HG02884 (cell line): Measurements from ENCODE around the gene SLC23A2.

Experiments used
- ATAC-seq: cut with Tn5 transposase; IDR thresholded peaks from one replicate; pipeline ENCODE4 v1.9.1; 2021; ENCODE audit warnings: mild to moderate bottlenecking, moderate library complexity; ENCODE audit not compliant: unreplicated experiment

SLC23A2 gene

DNA sequence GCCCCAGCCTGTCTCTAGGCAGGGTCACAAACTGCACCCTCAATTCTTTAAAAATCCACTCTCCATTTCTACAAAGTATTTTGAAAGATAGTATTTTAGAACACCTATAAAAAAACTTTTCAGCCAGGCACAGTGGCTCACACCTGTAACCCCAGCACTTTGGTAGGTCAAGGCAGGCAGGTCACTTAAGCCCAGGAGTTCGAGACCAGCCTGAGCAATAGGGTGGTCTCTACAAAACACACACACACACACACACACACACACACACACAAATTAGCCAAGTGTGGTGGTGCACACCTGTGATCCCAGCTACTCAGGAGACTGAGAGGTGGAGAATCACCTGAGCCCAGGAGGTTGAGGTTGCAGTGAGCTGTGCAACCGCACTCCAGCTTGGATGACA, 30.2 kb downstream of the SLC23A2 start:
- ATAC-seq: no peak

DNA sequence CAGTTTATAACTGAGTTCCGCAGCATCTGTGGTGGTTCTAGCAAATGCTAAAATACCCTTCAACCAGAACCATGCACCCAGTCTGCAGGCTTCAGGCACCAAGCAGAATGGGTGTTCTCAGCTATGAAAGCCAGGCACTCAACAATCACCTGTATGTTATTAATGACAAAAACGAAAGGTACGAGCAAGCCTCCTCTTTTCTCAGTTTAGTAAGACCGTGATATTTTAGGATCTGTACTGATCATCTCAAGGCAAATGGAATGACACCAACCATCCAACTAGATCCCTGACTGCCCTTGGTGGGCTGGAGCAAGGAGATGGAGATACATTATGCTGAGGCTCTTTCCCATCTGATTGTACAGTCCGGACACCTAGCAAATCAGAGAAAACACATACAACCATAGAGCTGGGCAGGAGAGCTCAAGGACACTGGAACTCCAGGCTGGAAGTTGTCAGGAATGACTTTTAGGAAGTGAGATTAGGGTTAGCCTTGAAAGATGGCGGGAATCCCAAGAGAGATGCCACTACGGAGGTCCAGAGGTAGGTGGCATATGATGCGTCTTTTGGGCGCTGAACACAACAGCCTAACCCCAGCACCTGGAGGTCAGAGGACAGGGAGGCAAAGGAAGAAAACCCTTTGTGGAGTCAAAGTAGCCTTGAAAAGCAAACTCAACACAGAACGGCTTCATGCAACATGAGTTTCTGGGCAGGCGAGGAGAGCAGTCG, 33.4 kb downstream of the SLC23A2 start:
- no peak for ATAC-seq

DNA sequence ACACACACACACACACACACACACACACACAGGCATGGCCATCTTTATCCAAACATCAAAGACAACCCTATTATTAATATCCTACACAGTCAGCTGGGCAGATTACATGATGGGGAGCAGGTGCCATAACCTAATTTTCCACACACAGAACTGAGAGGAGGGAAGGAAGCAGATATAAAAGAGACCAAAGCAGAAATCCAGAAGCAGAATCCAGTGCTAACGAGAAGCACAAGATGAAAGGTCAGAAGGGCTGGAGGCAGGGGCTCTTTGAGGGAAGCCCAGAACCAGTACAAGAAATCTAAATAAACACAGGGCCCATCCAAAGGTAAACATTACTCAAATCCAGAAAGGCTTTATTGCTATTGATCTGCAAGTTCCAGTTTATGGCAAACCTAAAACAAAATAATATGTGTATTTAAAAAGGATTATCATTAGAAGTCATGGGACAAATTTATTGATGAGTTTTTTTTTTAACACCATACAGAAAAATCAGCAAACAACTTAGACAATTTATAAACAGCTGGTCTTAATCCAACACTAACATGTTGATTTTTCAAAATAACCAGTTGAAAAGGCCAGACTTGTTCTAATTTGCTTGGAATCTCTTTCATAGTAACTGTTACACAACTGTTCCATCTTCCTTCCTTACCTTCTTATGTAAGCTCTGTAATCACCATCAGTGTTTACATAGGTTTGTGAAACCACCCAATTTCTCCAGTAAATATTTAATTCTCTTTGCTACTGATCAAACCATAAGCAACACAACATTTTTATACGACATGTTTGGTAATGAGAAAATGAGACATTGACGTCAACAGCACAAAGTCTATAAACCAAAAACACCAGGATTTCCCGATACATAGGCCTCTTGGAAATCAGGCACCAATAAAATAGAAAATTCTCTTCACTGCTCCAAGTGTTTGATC, 34.2 kb downstream of the SLC23A2 start:
- ATAC-seq: no peak

DNA sequence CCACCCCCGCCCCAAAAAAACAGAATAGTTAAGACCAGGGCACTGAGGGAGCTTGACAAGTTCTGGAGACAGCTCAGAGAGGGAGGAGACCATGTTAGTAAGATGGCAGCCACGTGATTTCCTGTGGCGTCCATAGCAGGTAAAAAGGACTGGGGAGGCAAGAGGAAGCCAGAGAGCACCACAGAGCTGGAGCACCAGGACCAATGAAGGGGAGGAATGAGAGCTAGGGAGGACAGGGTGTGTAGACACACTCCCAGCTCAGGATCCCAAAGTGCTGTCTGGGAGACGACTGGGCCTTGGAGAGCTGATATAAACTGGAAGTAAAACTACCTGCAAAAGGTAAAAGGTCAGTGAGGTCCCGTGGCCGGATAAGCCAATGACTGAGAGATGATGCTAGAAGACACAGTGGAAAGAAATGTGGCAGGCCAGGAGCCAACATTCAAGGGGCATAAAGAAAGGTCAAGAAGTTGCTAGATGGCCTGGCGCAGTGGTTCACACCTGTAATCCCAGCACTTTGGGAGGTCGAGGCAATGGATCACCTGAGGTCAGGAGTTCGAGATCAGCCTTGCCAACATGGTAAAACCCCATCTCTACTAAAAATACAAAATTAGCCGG, 39.0 kb downstream of the SLC23A2 start:
- ATAC-seq: no peak

DNA sequence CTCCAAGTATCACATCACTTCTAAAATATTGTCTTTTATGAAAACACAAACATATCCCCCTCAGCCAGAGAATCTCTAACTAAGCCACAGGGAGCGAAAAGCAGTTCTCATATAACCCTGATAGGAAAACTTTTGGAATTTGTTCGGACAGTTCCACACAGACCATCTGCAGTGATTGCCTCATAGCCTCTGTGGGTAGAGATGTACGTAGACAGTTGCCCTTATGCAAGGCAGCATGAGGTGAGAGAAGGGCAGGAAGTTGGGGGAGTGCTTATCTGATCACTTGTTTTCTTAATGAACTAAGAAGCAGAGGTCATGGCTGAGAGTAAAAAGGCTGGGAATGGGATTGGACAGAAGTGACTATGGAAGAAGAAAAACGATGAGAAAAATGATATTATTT, 39.6 kb downstream of the SLC23A2 start:
- no peak for ATAC-seq

DNA sequence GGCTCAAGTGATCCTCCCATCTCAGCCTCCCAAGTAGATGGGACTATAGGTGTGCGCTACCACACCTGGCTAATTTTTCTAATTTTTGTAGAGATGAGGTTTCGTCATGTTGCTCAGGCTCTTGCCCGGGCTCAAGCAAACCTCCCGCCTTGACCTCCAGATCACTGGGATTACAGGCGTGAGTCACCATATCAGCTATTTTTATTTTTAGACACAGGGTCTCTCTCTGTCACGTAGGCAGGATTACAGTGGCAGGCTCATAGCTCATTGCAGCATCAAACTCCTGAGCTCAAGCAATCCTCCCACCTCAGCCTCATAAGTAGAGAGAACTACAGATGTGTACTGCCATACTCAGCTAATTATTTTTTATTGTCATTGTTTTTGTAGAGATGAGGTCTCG, 41.7 kb downstream of the SLC23A2 start:
- ATAC-seq: no peak

DNA sequence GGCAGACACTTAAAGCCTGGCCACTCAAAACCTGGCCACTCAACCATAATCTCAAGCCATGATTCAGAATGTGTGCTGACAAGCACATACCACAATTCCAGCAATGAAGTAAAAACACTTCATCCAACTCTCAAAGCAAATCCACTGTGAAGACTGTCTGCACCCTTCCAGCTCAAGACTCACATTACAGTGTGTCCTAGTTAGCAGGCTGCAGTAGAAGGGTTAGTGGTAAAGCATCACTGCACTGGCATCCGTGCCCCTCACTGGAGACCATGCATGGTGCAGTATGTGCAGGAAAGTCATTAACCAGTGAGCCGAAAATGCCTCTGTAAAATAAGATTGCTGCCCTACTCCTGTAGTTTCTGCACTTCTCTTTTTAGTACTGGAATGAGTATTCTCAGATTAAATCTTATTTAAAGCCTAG, 43.4 kb downstream of the SLC23A2 start:
- ATAC-seq: no peak

DNA sequence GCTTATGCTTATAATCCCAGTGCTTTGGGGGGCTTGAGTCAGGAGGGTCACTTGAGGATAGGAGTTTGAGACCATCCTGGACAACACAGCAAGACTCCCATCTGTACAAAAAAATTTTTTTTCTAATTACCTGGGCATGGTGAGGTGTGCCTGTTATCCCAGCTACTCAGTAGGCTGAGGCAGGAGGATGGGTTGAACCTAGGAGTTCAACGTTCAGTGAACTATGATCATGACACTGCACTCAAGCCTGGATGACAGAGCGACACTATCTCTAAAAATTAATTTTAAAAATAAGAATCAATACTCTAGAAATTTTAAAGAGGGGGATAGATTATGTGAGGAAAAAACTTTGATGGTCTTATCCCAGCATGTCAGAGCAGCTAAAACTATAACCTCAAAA, 44.1 kb downstream of the SLC23A2 start:
- no peak for ATAC-seq

DNA sequence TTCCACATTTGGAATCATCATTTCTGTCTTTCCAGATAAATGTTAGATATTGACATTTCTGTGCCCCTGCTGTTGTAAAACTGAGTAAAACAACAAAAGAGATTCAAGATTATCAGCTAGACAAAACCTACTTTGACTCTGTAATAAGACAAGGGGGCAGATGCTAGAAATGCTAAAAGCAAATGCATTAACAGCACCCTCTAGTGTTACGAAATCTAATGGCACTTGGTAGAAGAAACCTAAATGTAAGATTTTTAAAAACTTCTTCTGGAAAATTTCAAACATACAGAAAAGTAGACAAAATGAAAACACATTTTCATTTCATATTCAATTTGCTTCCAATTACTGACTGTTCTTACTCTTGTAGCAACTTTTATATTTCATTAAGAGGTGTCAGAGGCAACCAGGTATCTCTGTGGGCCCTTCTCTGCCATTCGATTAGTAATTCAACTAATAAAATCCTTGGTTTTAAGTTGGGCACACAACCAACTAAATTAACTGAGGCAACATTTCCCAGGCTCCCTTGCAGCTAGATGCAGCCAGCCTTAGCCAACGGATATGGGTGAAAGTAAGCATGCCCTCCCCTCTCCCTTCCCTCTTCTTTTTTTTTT, 45.0 kb downstream of the SLC23A2 start:
- ATAC-seq: no peak

DNA sequence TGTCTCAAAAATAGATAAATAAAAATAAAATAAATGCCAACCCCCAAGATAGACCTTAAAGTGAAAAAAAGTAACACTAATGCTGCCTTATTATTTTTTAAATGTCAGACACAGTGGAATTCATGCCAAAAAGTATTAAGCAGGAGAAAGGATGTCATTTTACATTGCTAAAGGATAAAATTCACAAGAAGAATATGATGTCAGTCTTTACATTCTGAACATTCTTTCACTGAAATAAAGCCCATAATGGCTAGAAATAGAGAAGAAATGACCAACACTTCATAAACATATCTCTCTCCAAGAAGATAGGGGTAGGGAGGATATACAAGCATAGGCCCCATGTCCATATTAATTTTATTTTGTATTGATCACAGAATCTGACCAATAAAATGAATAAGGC, 47.4 kb downstream of the SLC23A2 start:
- ATAC-seq: no peak

DNA sequence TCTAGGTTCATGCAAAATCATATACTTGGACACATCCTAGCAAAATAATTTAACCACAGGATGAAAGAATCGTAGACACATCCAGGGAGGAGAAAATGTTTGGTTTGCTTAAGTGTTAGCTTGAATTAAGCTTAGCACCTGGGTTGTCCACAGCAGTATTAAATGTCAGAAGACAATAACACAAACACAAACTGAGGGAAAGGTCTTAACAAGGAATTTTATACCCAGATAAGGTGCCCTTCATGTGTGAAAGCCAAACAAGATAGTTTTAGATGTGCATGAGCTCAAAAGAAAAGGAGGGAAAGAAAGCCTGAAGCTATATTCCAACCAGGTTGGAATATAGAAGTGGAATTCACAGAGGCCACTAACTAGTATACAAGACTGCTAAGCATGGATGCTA, 49.1 kb downstream of the SLC23A2 start:
- ATAC-seq: no peak

DNA sequence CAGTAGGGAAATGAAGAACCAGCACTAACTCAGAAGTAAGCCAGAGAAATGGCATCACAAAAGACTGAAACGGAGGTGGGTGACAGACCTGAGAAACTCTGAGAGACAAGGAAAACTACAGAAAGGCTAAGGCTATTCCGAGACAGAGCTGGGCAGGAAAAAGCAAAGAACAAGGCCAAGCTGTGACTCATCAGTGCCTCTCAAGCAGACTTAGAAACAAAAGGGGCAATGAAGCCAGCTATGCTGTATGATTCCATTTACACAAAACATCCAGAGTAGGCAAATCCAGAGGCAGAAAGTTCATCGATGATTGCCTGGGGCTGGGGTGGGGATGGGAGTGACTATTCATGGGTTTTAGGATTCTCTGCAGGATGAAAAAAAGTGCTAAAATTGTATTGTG, 50.0 kb downstream of the SLC23A2 start:
- no peak for ATAC-seq

DNA sequence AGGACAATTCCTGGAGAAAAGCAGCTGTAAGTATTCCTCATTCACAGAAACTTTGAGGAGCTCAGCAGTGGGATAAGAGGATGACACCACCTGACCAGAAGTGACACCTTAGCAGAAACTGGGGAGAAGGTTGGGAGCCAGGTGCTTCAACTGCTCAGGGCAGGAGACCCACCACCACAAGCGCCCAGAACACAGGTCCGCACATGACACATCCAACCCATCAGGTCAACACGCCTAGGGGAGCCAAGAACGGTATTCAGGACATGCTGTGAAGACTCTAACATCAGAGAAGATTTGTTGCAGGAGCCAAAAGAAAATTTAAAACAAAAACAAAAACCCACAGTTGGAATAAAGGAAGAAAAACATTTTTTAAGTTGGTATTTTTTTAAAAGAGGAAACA, 50.5 kb downstream of the SLC23A2 start:
- ATAC-seq: no peak

DNA sequence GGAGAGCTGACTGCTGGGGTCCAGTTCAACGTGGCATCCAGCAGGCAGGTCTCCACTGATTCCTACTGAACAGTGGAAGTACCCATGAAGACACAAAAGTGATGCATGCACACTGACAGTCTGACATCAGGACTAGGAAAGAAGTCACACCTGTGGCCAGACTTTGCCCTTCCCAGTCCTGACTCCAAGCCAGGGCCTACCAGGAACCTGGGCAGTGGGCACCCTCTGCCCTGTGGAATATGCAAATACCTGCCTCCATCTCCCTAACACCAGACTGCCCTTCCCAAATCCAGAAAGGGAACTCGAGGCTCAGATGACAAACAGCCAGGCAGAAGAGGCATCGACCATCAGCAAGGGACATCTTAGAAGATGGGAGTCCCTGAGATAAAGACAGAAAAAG, 50.9 kb downstream of the SLC23A2 start:
- no peak for ATAC-seq

DNA sequence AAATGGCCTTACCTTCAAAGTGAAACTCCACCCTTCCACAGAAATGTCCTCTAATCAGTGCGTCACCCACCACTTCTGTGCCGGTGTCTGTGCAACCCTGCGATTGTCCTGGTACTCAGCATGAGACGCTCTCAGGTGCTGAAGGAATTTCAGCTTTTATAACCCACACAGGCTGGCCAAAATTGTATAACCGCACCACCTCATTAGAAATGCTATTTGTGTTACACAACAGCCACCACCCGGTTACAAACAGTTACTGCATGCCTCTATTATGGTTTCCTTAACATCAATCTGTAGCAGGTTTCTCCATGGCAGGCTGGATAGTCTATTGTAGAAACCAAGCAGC, 51.5 kb downstream of the SLC23A2 start:
- peak; percentile 63 for ATAC-seq

DNA sequence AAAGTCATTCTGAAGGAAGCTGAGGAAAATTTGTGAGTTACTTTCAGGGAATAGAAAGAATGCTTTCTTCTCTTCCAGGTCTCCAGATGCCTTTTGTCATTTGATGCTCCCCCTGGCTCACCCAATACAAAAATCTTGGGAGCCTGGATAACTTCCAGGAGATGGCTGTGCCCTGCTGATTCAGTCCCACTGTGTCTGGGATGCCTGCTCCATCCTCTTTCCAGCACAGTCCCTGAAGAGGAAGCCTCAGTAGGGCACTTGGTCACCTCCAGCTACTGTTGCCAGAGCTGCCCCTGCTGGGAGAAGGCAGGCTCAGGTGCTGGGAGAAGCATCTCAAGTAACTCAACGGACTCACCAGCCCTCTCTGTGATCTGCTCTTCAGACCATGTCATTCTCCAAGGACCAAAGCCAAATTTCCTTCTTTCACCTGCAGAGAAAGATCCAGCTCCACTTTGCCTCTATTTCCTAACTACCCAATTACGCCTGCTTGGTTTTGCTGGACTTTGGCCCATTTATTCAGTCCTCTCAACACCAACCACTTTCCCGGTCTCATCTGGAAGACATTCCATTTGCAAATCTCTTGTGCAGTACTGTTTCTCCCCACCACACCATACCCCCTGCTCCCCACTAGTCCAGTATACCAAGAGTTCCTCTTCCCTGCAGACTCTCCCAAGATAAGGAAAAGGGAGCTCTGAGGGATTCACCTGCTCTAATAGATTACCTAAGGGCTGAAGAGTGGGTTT, 53.3 kb downstream of the SLC23A2 start:
- ATAC-seq: no peak

DNA sequence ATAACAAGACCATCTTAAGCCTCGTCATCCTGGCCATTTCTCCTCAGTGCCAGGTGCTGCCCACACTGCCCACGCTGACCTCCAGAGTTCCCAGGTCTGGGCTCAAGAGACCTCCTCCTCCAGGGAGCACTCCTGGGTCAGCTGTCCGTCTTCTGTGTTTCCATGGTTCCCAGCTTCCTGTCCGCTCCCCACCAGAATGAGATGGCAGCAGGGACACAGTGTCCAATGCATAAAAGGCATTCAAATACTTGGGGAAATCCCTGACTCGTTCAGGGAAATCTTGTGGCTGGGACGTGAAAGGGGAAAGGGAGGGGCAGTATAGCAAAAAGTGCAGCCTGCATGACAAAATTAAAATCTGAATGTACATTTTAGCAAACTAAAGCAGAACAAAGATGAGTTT, 54.3 kb downstream of the SLC23A2 start:
- ATAC-seq: no peak

DNA sequence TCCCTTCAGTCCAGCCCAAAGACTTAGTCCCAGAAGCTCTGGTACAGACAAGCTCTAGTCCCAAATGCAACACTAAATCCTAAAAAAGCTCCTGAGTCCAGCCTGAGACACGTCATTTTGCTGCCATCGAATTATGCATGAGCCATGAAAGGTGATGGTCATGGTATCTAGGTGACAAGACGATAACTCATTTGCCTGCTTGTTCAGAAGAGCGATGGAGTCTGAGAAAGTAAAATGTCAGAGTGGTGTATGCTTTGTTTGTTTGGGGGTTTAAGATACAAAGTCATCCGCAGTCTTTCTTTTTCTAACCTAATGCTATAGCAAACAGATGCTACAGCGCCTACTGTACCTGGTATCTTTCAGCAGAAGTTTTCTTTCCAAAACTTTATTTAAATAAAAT, 54.7 kb downstream of the SLC23A2 start:
- ATAC-seq: no peak

DNA sequence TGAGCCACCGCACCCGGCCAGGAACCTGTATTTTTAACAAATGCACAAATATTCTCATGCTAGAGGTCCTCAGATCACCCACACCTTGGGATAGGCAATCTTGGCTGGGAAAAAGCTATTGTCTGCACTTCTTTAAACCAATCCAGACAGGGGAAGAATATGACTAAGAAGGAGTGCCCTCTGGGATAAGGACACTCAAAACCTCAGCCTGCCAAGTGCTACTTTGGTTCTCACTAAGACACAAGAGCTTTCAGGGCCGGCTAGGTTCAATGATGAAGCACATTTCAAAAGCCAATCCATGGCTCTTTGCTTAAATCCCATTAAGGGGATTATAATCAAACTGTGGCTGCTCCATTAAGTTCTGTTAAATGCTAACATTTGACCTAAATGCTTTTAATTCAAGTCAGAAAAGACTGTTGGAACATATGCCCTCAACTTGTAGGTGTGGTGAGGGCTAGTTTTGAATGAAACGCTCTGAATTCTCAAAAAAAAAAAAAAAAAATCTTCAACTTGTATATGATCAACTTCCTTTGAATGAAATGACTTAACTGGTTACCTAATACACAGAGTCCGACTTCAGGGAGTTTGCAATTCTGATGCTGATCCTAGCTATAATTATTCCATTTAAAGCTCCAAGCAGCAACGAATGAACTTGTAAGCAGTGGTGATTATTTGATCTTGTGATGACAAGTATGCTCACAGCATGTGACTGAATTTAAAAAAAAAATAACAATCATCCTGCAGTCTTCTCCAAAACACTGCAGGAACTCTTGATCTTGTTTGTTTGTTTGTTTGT, 56.6 kb downstream of the SLC23A2 start:
- ATAC-seq: no peak

DNA sequence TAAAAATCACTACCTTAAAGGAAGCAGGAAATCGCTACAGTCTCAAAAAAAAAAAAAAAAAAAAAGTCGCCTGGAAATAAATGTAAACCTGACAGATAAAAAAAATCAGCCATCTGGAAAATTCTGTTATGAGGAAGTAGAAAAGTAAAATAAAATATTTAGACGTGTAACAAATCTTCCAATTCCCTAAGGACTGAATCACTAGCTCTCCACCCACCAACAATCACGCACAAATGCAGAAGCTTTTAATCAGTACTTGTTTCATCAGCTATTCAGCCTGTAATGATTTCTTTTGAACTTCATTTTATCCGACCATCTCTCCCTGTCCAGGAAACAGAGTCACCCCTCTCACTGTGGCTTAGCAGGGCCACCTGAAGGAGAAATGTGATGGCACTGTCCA, 59.0 kb downstream of the SLC23A2 start:
- no peak for ATAC-seq
